ENCODE data around the gene ZBED5. TPM values are rescaled to one million over a fixed set of nuclear protein-coding genes. Genes with fewer than 3 reads are reported as not detected.

Gene ZBED5
- total and polyA plus RNA-seq, 9 of the 15 experiments (the other 6 are each of a cell fraction or from before 2014, with no cell fraction given) = 12.4 to 70.7 (median 26.8) TPM

- TF ChIP-seq MTF1 (CRISPR knock-in tag; IDR thresholded peaks at IDR 0.05; ENCODE audit: borderline replicate concordance) = no peak
- TF ChIP-seq UBTF (IDR thresholded peaks at IDR 0.05; ENCODE audit: borderline replicate concordance in 1 of 2, low read depth in 2 of 2, low read length in 2 of 2) = no peak
- peak; percentile 96 for TF ChIP-seq CTBP1 (IDR thresholded peaks at IDR 0.05; ENCODE audit: borderline replicate concordance)
- 0 out of 2 replicates have a peak, but pooled peaks have one; percentile 15 for TF ChIP-seq ATF3 (IDR thresholded peaks at IDR 0.05)
- no peak for TF ChIP-seq ATF3 (CRISPR knock-in tag; conservative IDR thresholded peaks at IDR 0.05)
- TF ChIP-seq MAFF (IDR thresholded peaks at IDR 0.05; ENCODE audit: low read length) = peak; percentile 41; the same call in 1 of the 2 replicates
- TF ChIP-seq CBX1 (IDR thresholded peaks at IDR 0.05; ENCODE audit: low read depth) = peak; percentile 49; the same call in 1 of the 2 replicates
- TF ChIP-seq PATZ1 (CRISPR knock-in tag; IDR thresholded peaks at IDR 0.05; ENCODE audit: borderline replicate concordance) = no peak
- TF ChIP-seq CREBBP (IDR thresholded peaks at IDR 0.05; ENCODE audit: low read depth, low read length) = no peak
- no peak for TF ChIP-seq TCF7L2 (IDR thresholded peaks at IDR 0.05; ENCODE audit: low read depth, low read length)
- TF ChIP-seq ZBTB40 (IDR thresholded peaks at IDR 0.05) = no peak; the same call in 1 of the 2 replicates
- no peak for TF ChIP-seq ZBTB40 (CRISPR knock-in tag; IDR thresholded peaks at IDR 0.05)
- no peak for TF ChIP-seq NFXL1 (CRISPR knock-in tag; IDR thresholded peaks at IDR 0.05)
Measured at GRCh38 chr11:10857709-10858438, at the start of gene ZBED5 (continued).
